Breast epithelium (tissue), 3 donors: ENCODE results near the gene DHX35.

Experiments
- POLR2A ChIP-seq: fragments of 450-650 bp; IDR thresholded peaks from one replicate; pipeline ENCODE4 v1.6.1; 2016; ENCODE audit warnings: antibody characterized with exemption, mild to moderate bottlenecking, moderate library complexity
- TF ChIP-seq, protein P1 (sequence below), 3 donors: fragments of 450-650 bp; IDR thresholded peaks; one replicate each; pipeline ENCODE4 v1.5.1; 2016 to 2017; ENCODE audit warnings: antibody characterized with exemption in 3 of 3, mild to moderate bottlenecking in 3 of 3, moderate library complexity in 3 of 3

GRCh38 chr20:38952153-38952552 is 10.0 kb upstream of the DHX35 start:
- TF ChIP-seq POLR2A, result no peak
- TF ChIP-seq, protein P1, sequence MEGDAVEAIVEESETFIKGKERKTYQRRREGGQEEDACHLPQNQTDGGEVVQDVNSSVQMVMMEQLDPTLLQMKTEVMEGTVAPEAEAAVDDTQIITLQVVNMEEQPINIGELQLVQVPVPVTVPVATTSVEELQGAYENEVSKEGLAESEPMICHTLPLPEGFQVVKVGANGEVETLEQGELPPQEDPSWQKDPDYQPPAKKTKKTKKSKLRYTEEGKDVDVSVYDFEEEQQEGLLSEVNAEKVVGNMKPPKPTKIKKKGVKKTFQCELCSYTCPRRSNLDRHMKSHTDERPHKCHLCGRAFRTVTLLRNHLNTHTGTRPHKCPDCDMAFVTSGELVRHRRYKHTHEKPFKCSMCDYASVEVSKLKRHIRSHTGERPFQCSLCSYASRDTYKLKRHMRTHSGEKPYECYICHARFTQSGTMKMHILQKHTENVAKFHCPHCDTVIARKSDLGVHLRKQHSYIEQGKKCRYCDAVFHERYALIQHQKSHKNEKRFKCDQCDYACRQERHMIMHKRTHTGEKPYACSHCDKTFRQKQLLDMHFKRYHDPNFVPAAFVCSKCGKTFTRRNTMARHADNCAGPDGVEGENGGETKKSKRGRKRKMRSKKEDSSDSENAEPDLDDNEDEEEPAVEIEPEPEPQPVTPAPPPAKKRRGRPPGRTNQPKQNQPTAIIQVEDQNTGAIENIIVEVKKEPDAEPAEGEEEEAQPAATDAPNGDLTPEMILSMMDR (IDR thresholded peaks at IDR 0.05), result no peak
